ENCODE data around the gene RABGGTA.

RABGGTA gene

GRCh38 chr14:24258119-24258518, 13.3 kb downstream of the RABGGTA start:
- H3K9ac ChIP-seq (ENCODE audit: low read length), result no peak overlapping the region
- no peak overlapping the region for H2AK5ac ChIP-seq (ENCODE audit: low read length, severe bottlenecking)
- H4K91ac ChIP-seq (ENCODE audit: low read length), result no peak overlapping the region
- no peaks in the 10 kb centered on the region for H3K79me1 ChIP-seq (replicated peaks; ENCODE audit: low read length, poor library complexity, severe bottlenecking)
- H2AFZ ChIP-seq (ENCODE audit: low read depth, low read length), result no peak overlapping the region
- no peak overlapping the region for H3K14ac ChIP-seq (ENCODE audit: low read length in 2 of 2)
- H3K27ac ChIP-seq (ENCODE audit: low read length, poor library complexity, severe bottlenecking), result no peak overlapping the region
- 90% methylated on average over 9 of the region's 9 CpGs for WGBS
- H2BK5ac ChIP-seq (ENCODE audit: low read depth, low read length, poor library complexity, severe bottlenecking), result no peak overlapping the region
- no peak overlapping the region for H4K8ac ChIP-seq (ENCODE audit: low read length)
- no peak overlapping the region for H2BK12ac ChIP-seq (ENCODE audit: low read length in 2 of 2)
- DNase-seq, result no peak
- peaks cover 4% of the 10 kb centered on the region for H3K4me1 ChIP-seq (ENCODE audit: control insufficient read depth, insufficient read depth, low read depth, low read length)
- H3K9me3 ChIP-seq (ENCODE audit: control insufficient read depth, low read length), result no peaks in the 10 kb centered on the region
- no peak overlapping the region for H3K23ac ChIP-seq (ENCODE audit: low read length in 2 of 2)
- H3K4me2 ChIP-seq (ENCODE audit: low read length, poor library complexity, severe bottlenecking), result no peak overlapping the region
- H2BK15ac ChIP-seq (ENCODE audit: low read depth, poor library complexity, severe bottlenecking), result no peak overlapping the region
- H2BK120ac ChIP-seq (ENCODE audit: low read depth, low read length), result no peak overlapping the region
- no peaks in the 10 kb centered on the region for H3K27me3 ChIP-seq (ENCODE audit: control insufficient read depth in 1 of 2, insufficient read depth in 1 of 2, low read length in 2 of 2)
- no peak overlapping the region for H3K4me3 ChIP-seq (ENCODE audit: insufficient read depth in 1 of 2, low read depth in 1 of 2, low read length in 2 of 2)
- no peak overlapping the region for H3K18ac ChIP-seq (ENCODE audit: low read depth in 1 of 2, low read length in 2 of 2)
- no peak overlapping the region for H3K4ac ChIP-seq (ENCODE audit: low read depth in 1 of 2, low read length in 2 of 2)
- peaks cover 18 to 42% of the 10 kb centered on the region in 2 experiments for H3K36me3 ChIP-seq (ENCODE audit: control insufficient read depth in 1 of 2, insufficient read depth in 2 of 2, low read depth in 1 of 2, low read length in 2 of 2)

GRCh38 chr14:24256960-24257359, 14.4 kb downstream of the RABGGTA start:
- Histone ChIP-seq H3K23ac (ENCODE audit: low read length in 2 of 2) (no peak overlapping the region), H2BK120ac (ENCODE audit: low read depth, low read length) (no peak overlapping the region), H3K14ac (ENCODE audit: low read length in 2 of 2) (no peak overlapping the region), H3K27me3 (ENCODE audit: control insufficient read depth in 1 of 2, insufficient read depth in 1 of 2, low read length in 2 of 2) (no peaks in the 10 kb centered on the region), H3K79me1 (replicated peaks; ENCODE audit: low read length, poor library complexity, severe bottlenecking) (no peaks in the 10 kb centered on the region), H3K4me2 (ENCODE audit: low read length, poor library complexity, severe bottlenecking) (no peak overlapping the region), H3K4me3 (ENCODE audit: insufficient read depth in 1 of 2, low read depth in 1 of 2, low read length in 2 of 2) (no peak overlapping the region), H2BK12ac (ENCODE audit: low read length in 2 of 2) (no peak overlapping the region), H2BK5ac (ENCODE audit: low read depth, low read length, poor library complexity, severe bottlenecking) (no peak overlapping the region), H2BK15ac (ENCODE audit: low read depth, poor library complexity, severe bottlenecking) (no peak overlapping the region), H3K27ac (ENCODE audit: low read length, poor library complexity, severe bottlenecking) (no peak overlapping the region), H3K18ac (ENCODE audit: low read depth in 1 of 2, low read length in 2 of 2) (no peak overlapping the region), H4K8ac (ENCODE audit: low read length) (no peak overlapping the region), H3K4me1 (ENCODE audit: control insufficient read depth, insufficient read depth, low read depth, low read length) (peaks cover 12% of the 10 kb centered on the region), H4K91ac (ENCODE audit: low read length) (no peak overlapping the region), H2AK5ac (ENCODE audit: low read length, severe bottlenecking) (no peak overlapping the region), H3K4ac (ENCODE audit: low read depth in 1 of 2, low read length in 2 of 2) (no peak overlapping the region), H3K9me3 (ENCODE audit: control insufficient read depth, low read length) (no peaks in the 10 kb centered on the region), H2AFZ (ENCODE audit: low read depth, low read length) (no peak overlapping the region), H3K36me3 (ENCODE audit: control insufficient read depth in 1 of 2, insufficient read depth in 2 of 2, low read depth in 1 of 2, low read length in 2 of 2) (peaks cover 18 to 42% of the 10 kb centered on the region in 2 experiments), H3K9ac (ENCODE audit: low read length) (no peak overlapping the region)
- WGBS, result 81% methylated on average over 4 of the region's 4 CpGs
- DNase-seq, result no peak

GRCh38 chr14:24255931-24256711, 15.3 kb downstream of the RABGGTA start:
- Histone ChIP-seq H3K18ac (ENCODE audit: low read depth in 1 of 2, low read length in 2 of 2) (no peak overlapping the region), H2AFZ (ENCODE audit: low read depth, low read length) (no peak overlapping the region), H3K79me1 (replicated peaks; ENCODE audit: low read length, poor library complexity, severe bottlenecking) (no peaks in the 10 kb centered on the region), H2BK5ac (ENCODE audit: low read depth, low read length, poor library complexity, severe bottlenecking) (no peak overlapping the region), H3K27ac (ENCODE audit: low read length, poor library complexity, severe bottlenecking) (no peak overlapping the region), H4K8ac (ENCODE audit: low read length) (no peak overlapping the region), H2BK12ac (ENCODE audit: low read length in 2 of 2) (no peak overlapping the region), H3K4me1 (ENCODE audit: control insufficient read depth, insufficient read depth, low read depth, low read length) (peaks cover 12% of the 10 kb centered on the region), H3K23ac (ENCODE audit: low read length in 2 of 2) (no peak overlapping the region), H4K91ac (ENCODE audit: low read length) (no peak overlapping the region), H2BK15ac (ENCODE audit: low read depth, poor library complexity, severe bottlenecking) (no peak overlapping the region), H3K27me3 (ENCODE audit: control insufficient read depth in 1 of 2, insufficient read depth in 1 of 2, low read length in 2 of 2) (no peaks in the 10 kb centered on the region), H3K14ac (ENCODE audit: low read length in 2 of 2) (no peak overlapping the region), H3K36me3 (ENCODE audit: control insufficient read depth in 1 of 2, insufficient read depth in 2 of 2, low read depth in 1 of 2, low read length in 2 of 2) (peaks cover 18 to 38% of the 10 kb centered on the region in 2 experiments), H2AK5ac (ENCODE audit: low read length, severe bottlenecking) (no peak overlapping the region), H3K4me2 (ENCODE audit: low read length, poor library complexity, severe bottlenecking) (no peak overlapping the region), H3K4ac (ENCODE audit: low read depth in 1 of 2, low read length in 2 of 2) (no peak overlapping the region), H3K9ac (ENCODE audit: low read length) (no peak overlapping the region), H3K4me3 (ENCODE audit: insufficient read depth in 1 of 2, low read depth in 1 of 2, low read length in 2 of 2) (no peak overlapping the region), H2BK120ac (ENCODE audit: low read depth, low read length) (no peak overlapping the region), H3K9me3 (ENCODE audit: control insufficient read depth, low read length) (no peaks in the 10 kb centered on the region)
- DNase-seq, result no peak
- 94% methylated on average over 12 of the region's 12 CpGs for WGBS

GRCh38 chr14:24255438-24255837, 16.0 kb downstream of the RABGGTA start:
- Histone ChIP-seq H3K4ac (ENCODE audit: low read depth in 1 of 2, low read length in 2 of 2) (no peak overlapping the region), H3K9me3 (ENCODE audit: control insufficient read depth, low read length) (no peaks in the 10 kb centered on the region), H2BK15ac (ENCODE audit: low read depth, poor library complexity, severe bottlenecking) (no peak overlapping the region), H3K23ac (ENCODE audit: low read length in 2 of 2) (no peak overlapping the region), H4K91ac (ENCODE audit: low read length) (no peak overlapping the region), H2BK5ac (ENCODE audit: low read depth, low read length, poor library complexity, severe bottlenecking) (no peak overlapping the region), H3K36me3 (ENCODE audit: control insufficient read depth in 1 of 2, insufficient read depth in 2 of 2, low read depth in 1 of 2, low read length in 2 of 2) (peaks cover 18 to 34% of the 10 kb centered on the region in 2 experiments), H2BK12ac (ENCODE audit: low read length in 2 of 2) (no peak overlapping the region), H3K18ac (ENCODE audit: low read depth in 1 of 2, low read length in 2 of 2) (no peak overlapping the region), H3K27me3 (ENCODE audit: control insufficient read depth in 1 of 2, insufficient read depth in 1 of 2, low read length in 2 of 2) (no peaks in the 10 kb centered on the region), H3K9ac (ENCODE audit: low read length) (no peak overlapping the region), H3K79me1 (replicated peaks; ENCODE audit: low read length, poor library complexity, severe bottlenecking) (no peaks in the 10 kb centered on the region), H3K4me1 (ENCODE audit: control insufficient read depth, insufficient read depth, low read depth, low read length) (peaks cover 12% of the 10 kb centered on the region), H3K4me3 (ENCODE audit: insufficient read depth in 1 of 2, low read depth in 1 of 2, low read length in 2 of 2) (no peak overlapping the region), H2BK120ac (ENCODE audit: low read depth, low read length) (no peak overlapping the region), H4K8ac (ENCODE audit: low read length) (no peak overlapping the region), H2AFZ (ENCODE audit: low read depth, low read length) (no peak overlapping the region), H2AK5ac (ENCODE audit: low read length, severe bottlenecking) (no peak overlapping the region), H3K14ac (ENCODE audit: low read length in 2 of 2) (no peak overlapping the region), H3K4me2 (ENCODE audit: low read length, poor library complexity, severe bottlenecking) (no peak overlapping the region), H3K27ac (ENCODE audit: low read length, poor library complexity, severe bottlenecking) (no peak overlapping the region)
- 90% methylated on average over 7 of the region's 8 CpGs for WGBS
- no peak for DNase-seq

All from mesenchymal stem cell (in vitro differentiated cells and primary cell).